ENCODE data around the gene C3orf49. TPM values are rescaled to one million over a fixed set of nuclear protein-coding genes. Genes with fewer than 3 reads are reported as not detected.

Gene C3orf49
- total and polyA plus RNA-seq, 2 of the 13 experiments (the other 11 are each of a cell fraction or from before 2014, with no cell fraction given), result not detected

- TF ChIP-seq ZNF589 (CRISPR knock-in tag; conservative IDR thresholded peaks at IDR 0.05) (no peak), MAF1 (CRISPR knock-in tag; IDR thresholded peaks at IDR 0.05; ENCODE audit: borderline replicate concordance) (no peak), TAF15 (IDR thresholded peaks at IDR 0.05; ENCODE audit: low read depth, low read length, poor library complexity, severe bottlenecking) (no peak), THAP8 (CRISPR knock-in tag; IDR thresholded peaks at IDR 0.05; ENCODE audit: borderline replicate concordance) (no peak), ZSCAN29 (CRISPR knock-in tag; conservative IDR thresholded peaks at IDR 0.05) (no peak), CC2D1A (CRISPR knock-in tag; IDR thresholded peaks at IDR 0.05) (no peak), FOXK2 (IDR thresholded peaks at IDR 0.05) (no peak), ZNF724P (CRISPR knock-in tag; IDR thresholded peaks at IDR 0.05; ENCODE audit: borderline replicate concordance) (no peak), ZNF317 (CRISPR knock-in tag; IDR thresholded peaks at IDR 0.05) (no peak), HNRNPL (IDR thresholded peaks at IDR 0.05; ENCODE audit: low read depth, low read length) (no peak), DNMT3B (CRISPR knock-in tag; conservative IDR thresholded peaks at IDR 0.05) (no peak), MEIS2 (CRISPR knock-in tag; IDR thresholded peaks at IDR 0.05) (no peak), ZNF503 (CRISPR knock-in tag; IDR thresholded peaks at IDR 0.05) (no peak), BCL6 (CRISPR knock-in tag; IDR thresholded peaks at IDR 0.05) (no peak), ZNF224 (CRISPR knock-in tag; IDR thresholded peaks at IDR 0.05) (no peak), CAMTA2 (CRISPR knock-in tag; IDR thresholded peaks at IDR 0.05; ENCODE audit: borderline replicate concordance) (no peak), KDM2A (CRISPR knock-in tag; IDR thresholded peaks at IDR 0.05; ENCODE audit: borderline replicate concordance, low read depth) (no peak), GLMP (CRISPR knock-in tag; IDR thresholded peaks at IDR 0.05; ENCODE audit: borderline replicate concordance) (no peak), ETV5 (CRISPR knock-in tag; IDR thresholded peaks at IDR 0.05; ENCODE audit: borderline replicate concordance) (peak; percentile 82; the same call in 1 of the 2 replicates), NR0B2 (CRISPR knock-in tag; IDR thresholded peaks at IDR 0.05) (no peak), ZNF281 (CRISPR knock-in tag; IDR thresholded peaks at IDR 0.05; ENCODE audit: borderline replicate concordance) (no peak), HNF1B (CRISPR knock-in tag; IDR thresholded peaks at IDR 0.05) (no peak), PHB2 (IDR thresholded peaks at IDR 0.05; ENCODE audit: partially characterized antibody) (no peak)
Measured at GRCh38 chr3:63809607-63810006, 9.5 kb upstream of the C3orf49 start (continued).

Measured in HepG2 (cell line).